Spleen (tissue), 7 donors: Measurements from ENCODE around the gene PSRC1.

Experiments
- POLR2A ChIP-seq, 3 donors: fragments of 450-650 bp; IDR thresholded peaks; one replicate each; pipeline ENCODE4 v1.5.1; 2017; ENCODE audit warnings: antibody characterized with exemption in 3 of 3, mild to moderate bottlenecking in 1 of 3
- POLR2AphosphoS5 ChIP-seq, 3 donors: sonication (generic); formaldehyde crosslinking; IDR thresholded peaks; one replicate each; pipeline ENCODE4 v1.5.1; 2017; ENCODE audit warnings: antibody characterized with exemption in 3 of 3
- TF ChIP-seq, protein P1 (sequence below), 11 experiments: fragments of 200-600 bp in 7 of 11; fragments of 450-650 bp in 4 of 11; sonication (generic) in 4 of 11; IDR thresholded peaks in 8 of 11; conservative IDR thresholded peaks in 3 of 11; 1 replicate in 7 of 11; 2 replicates in 4 of 11; pipeline versions ENCODE4 v1.4.0 to v1.8.0; 2016 to 2021; ENCODE audit warnings: antibody characterized with exemption in 11 of 11, inconsistent platforms in 4 of 11, mild to moderate bottlenecking in 1 of 11
- donor health status: DM: no; HTN: no; CAD: no; lungs with moderate emphysema.
- donor health status: DM: no; HTN: no; CAD: no.
- donor health status: DM: no; HTN: no; CAD: no.

DNA sequence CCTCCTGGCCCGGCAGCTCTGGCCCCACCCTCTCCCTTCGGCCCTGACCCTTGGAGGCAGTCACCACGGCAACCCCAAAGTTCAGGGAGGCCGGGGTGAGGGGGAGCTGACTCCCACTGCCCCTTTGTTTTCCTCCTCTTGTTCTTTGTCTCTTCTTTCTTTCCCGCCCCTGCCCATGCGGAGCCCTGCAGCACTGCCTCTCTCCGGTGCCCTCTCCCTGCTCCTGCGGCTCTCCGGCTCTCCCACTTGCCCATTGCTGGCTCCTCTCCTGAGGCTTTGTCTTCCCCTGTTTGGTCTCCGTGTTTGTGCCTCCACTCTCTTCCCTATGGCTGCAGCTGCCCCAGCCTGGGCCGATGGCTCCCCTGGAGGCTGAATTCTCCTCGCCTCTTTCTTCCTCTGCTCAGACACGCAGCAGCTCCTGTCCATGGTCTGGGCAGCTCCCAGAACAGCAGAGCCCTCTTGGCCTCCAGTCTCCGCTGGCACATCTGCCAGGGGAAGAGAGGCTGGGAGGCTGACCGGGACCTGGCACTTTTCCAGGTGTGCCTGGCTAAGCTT is 27.8 kb downstream of the PSRC1 start:
- TF ChIP-seq POLR2AphosphoS5 (IDR thresholded peaks at IDR 0.05) (no peak), POLR2A (IDR thresholded peaks at IDR 0.05) (no peak)
- TF ChIP-seq, protein P1, sequence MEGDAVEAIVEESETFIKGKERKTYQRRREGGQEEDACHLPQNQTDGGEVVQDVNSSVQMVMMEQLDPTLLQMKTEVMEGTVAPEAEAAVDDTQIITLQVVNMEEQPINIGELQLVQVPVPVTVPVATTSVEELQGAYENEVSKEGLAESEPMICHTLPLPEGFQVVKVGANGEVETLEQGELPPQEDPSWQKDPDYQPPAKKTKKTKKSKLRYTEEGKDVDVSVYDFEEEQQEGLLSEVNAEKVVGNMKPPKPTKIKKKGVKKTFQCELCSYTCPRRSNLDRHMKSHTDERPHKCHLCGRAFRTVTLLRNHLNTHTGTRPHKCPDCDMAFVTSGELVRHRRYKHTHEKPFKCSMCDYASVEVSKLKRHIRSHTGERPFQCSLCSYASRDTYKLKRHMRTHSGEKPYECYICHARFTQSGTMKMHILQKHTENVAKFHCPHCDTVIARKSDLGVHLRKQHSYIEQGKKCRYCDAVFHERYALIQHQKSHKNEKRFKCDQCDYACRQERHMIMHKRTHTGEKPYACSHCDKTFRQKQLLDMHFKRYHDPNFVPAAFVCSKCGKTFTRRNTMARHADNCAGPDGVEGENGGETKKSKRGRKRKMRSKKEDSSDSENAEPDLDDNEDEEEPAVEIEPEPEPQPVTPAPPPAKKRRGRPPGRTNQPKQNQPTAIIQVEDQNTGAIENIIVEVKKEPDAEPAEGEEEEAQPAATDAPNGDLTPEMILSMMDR (IDR thresholded peaks at IDR 0.05 in 8 of 11, conservative IDR thresholded peaks at IDR 0.05 in 3 of 11), result no peak
